H1 (cell line): ENCODE results near the gene DAB2IP. TPM values are rescaled to one million over a fixed set of nuclear protein-coding genes. Genes with fewer than 3 reads are reported as not detected.

Source experiments
- CTCF ChIA-PET: fragments of 300-600 bp; sonication (Branson Sonifier 250); formaldehyde crosslinking; loops from one replicate; lab custom pipeline; 2021; ENCODE audit not compliant: partially characterized antibody; lab: Charles Lee
- POLR2A ChIA-PET: fragments of 300-600 bp; sonication (Branson Sonifier 250); formaldehyde crosslinking; loops from one replicate; lab custom pipeline; 2021; ENCODE audit warnings: inconsistent platforms; ENCODE audit not compliant: partially characterized antibody; lab: Charles Lee
- DNase-seq, 2 experiments: peaks; one replicate each; pipeline versions ENCODE4 v3.0.0 to v3.0.0-alpha.2; 2010 to 2022; ENCODE audit warnings: low spot score in 2 of 2, low read depth in 1 of 2, mixed read lengths in 1 of 2
- FAIRE-seq: peaks from 2 replicates; lab custom pipeline; 2011; peaks lifted over from hg19 to GRCh38; lab: Jason Lieb, UNC
- H2AFZ ChIP-seq: 2 replicates; pipeline ENCODE4 v1.8.1; 2012; ENCODE audit warnings: low read length, inconsistent platforms
- H2AK5ac ChIP-seq: 2 replicates; pipeline ENCODE4 v1.6.1; 2013; ENCODE audit warnings: low read depth, low read length
- H2BK120ac ChIP-seq: replicated peaks from 2 replicates; pipeline ENCODE3; 2013; ENCODE audit warnings: low read depth, low read length, inconsistent platforms
- H2BK12ac ChIP-seq: 2 replicates; pipeline ENCODE4 v1.6.1; 2013; ENCODE audit warnings: low read depth, low read length
- H2BK15ac ChIP-seq: 2 replicates; pipeline ENCODE4 v1.6.1; 2013; ENCODE audit warnings: low read length
- H2BK20ac ChIP-seq: 2 replicates; pipeline ENCODE4 v1.6.1; 2013; ENCODE audit warnings: low read length
- H2BK5ac ChIP-seq: 2 replicates; pipeline ENCODE4 v1.6.1; 2013; ENCODE audit warnings: low read depth, low read length
- H3K14ac ChIP-seq: 2 replicates; pipeline ENCODE4 v1.6.1; 2013; ENCODE audit warnings: inconsistent platforms; ENCODE audit not compliant: insufficient read length
- H3K18ac ChIP-seq: 2 replicates; pipeline ENCODE4 v1.6.1; 2013; ENCODE audit warnings: low read length; ENCODE audit errors: extremely low read depth
- H3K23ac ChIP-seq: 2 replicates; pipeline ENCODE4 v1.6.1; 2013; ENCODE audit warnings: inconsistent platforms; ENCODE audit not compliant: insufficient read length
- H3K23me2 ChIP-seq: 2 replicates; pipeline ENCODE4 v1.6.1; 2013; ENCODE audit warnings: low read depth, low read length
- H3K27ac ChIP-seq: 2 replicates; pipeline ENCODE4 v1.6.1; 2011; ENCODE audit warnings: low read depth, low read length, inconsistent platforms
- H3K27me3 ChIP-seq, 4 experiments: replicated peaks in 1 of 4; 1 replicate in 1 of 4; 2 replicates in 3 of 4; pipeline versions ENCODE4 v1.6.1 to v1.8.1; 2011 to 2013; ENCODE audit warnings: low read length in 3 of 4, mild to moderate bottlenecking in 3 of 4, inconsistent platforms in 2 of 4, mixed read lengths in 2 of 4, moderate library complexity in 1 of 4; ENCODE audit not compliant: control insufficient read depth in 3 of 4, insufficient read depth in 3 of 4; ENCODE audit errors: extremely low read depth in 1 of 4
- H3K36me3 ChIP-seq, 4 experiments: 2 replicates each; pipeline versions ENCODE4 v1.6.1 to v1.8.1; 2011 to 2013; ENCODE audit warnings: mild to moderate bottlenecking in 4 of 4, low read length in 3 of 4, moderate library complexity in 2 of 4, control low read depth in 1 of 4, inconsistent platforms in 1 of 4; ENCODE audit not compliant: insufficient read depth in 4 of 4, control insufficient read depth in 2 of 4
- H3K4ac ChIP-seq: replicated peaks from 2 replicates; pipeline ENCODE3; 2013; ENCODE audit warnings: low read length, low read depth, mixed read lengths, inconsistent platforms; ENCODE audit not compliant: insufficient read length
- H3K4me1 ChIP-seq, 4 experiments: replicated peaks in 1 of 4; 1 replicate in 1 of 4; 2 replicates in 3 of 4; pipeline versions ENCODE4 v1.6.1 to v1.8.1; 2011 to 2013; ENCODE audit warnings: low read length in 3 of 4, inconsistent platforms in 2 of 4, mixed read lengths in 1 of 4; ENCODE audit not compliant: insufficient read depth in 4 of 4, control insufficient read depth in 3 of 4
- H3K4me2 ChIP-seq, 2 experiments: 2 replicates each; pipeline versions ENCODE4 v1.6.1 to v1.8.1; 2011 to 2013; ENCODE audit warnings: low read depth in 2 of 2, low read length in 2 of 2, control low read depth in 1 of 2, inconsistent platforms in 1 of 2, mild to moderate bottlenecking in 1 of 2; ENCODE audit not compliant: insufficient read depth in 1 of 2
- H3K4me3 ChIP-seq, 4 experiments: fragments of 200-600, 300-600 bp in 1 of 4; sonication (generic), shearing (Covaris generic), sonication (Bioruptor Twin) in 1 of 4; 2 replicates each; pipeline versions ENCODE4 v1.5.1 to v1.8.1; 2011 to 2016; ENCODE audit warnings: low read length in 4 of 4, low read depth in 3 of 4, control low read depth in 2 of 4, inconsistent platforms in 2 of 4, mild to moderate bottlenecking in 2 of 4, mixed read lengths in 1 of 4, moderate library complexity in 1 of 4; ENCODE audit not compliant: insufficient read depth in 2 of 4; ENCODE audit errors: extremely low read depth in 1 of 4
- H3K56ac ChIP-seq: replicated peaks from 2 replicates; pipeline ENCODE3; 2013; ENCODE audit warnings: low read depth, mild to moderate bottlenecking, mixed read lengths, low read length, inconsistent platforms; ENCODE audit not compliant: insufficient read length
- H3K79me1 ChIP-seq: 2 replicates; pipeline ENCODE4 v1.6.1; 2013; ENCODE audit warnings: low read depth, low read length, control low read depth
- H3K79me2 ChIP-seq, 2 experiments: 2 replicates each; pipeline versions ENCODE4 v1.6.1 to v1.8.1; 2012 to 2013; ENCODE audit warnings: low read length in 2 of 2, mild to moderate bottlenecking in 2 of 2, inconsistent platforms in 1 of 2; ENCODE audit not compliant: insufficient read depth in 2 of 2, control insufficient read depth in 1 of 2
- H3K9ac ChIP-seq, 4 experiments: replicated peaks in 1 of 4; 1 replicate in 1 of 4; 2 replicates in 3 of 4; pipeline versions ENCODE4 v1.6.1 to v1.8.1; 2011 to 2013; ENCODE audit warnings: low read depth in 3 of 4, low read length in 3 of 4, control low read depth in 2 of 4, mild to moderate bottlenecking in 2 of 4, moderate library complexity in 2 of 4, inconsistent platforms in 1 of 4; ENCODE audit errors: extremely low read depth in 1 of 4
- H3K9me3 ChIP-seq, 2 experiments: 2 replicates each; pipeline versions ENCODE4 v1.6.1 to v1.8.1; 2012 to 2013; ENCODE audit warnings: mild to moderate bottlenecking in 2 of 2, moderate library complexity in 2 of 2, control low read depth in 1 of 2, inconsistent platforms in 1 of 2, low read depth in 1 of 2, low read length in 1 of 2, mixed read lengths in 1 of 2; ENCODE audit not compliant: insufficient read depth in 2 of 2
- H4K20me1 ChIP-seq, 2 experiments: replicated peaks in 1 of 2; 2 replicates each; pipeline versions ENCODE3 to v1.8.1; 2011 to 2013; ENCODE audit warnings: inconsistent platforms in 2 of 2, low read length in 2 of 2, mild to moderate bottlenecking in 1 of 2; ENCODE audit not compliant: insufficient read depth in 2 of 2, control insufficient read depth in 1 of 2
- H4K5ac ChIP-seq: 2 replicates; pipeline ENCODE4 v1.6.1; 2013; ENCODE audit warnings: low read length, low read depth, mixed read lengths, inconsistent platforms; ENCODE audit not compliant: insufficient read length
- H4K8ac ChIP-seq: 2 replicates; pipeline ENCODE4 v1.8.0; 2013; ENCODE audit warnings: mild to moderate bottlenecking, moderate library complexity, low read length, inconsistent platforms; ENCODE audit not compliant: insufficient read depth; ENCODE audit errors: extremely low read depth
- H4K91ac ChIP-seq: replicated peaks from 2 replicates; pipeline ENCODE3; 2013; ENCODE audit warnings: low read length, mixed read lengths, inconsistent platforms; ENCODE audit not compliant: insufficient read length
- CBX5 ChIP-seq: fragments of 300-800, 300-1000 bp; sonication (generic); IDR thresholded peaks from 2 replicates; pipeline ENCODE4 v1.7.1; 2016; ENCODE audit warnings: antibody characterized with exemption, low read length, low read depth
- CHD2 ChIP-seq: IDR thresholded peaks from 2 replicates; pipeline ENCODE4 v1.6.1; 2012; ENCODE audit warnings: low read length, improper control_type of control experiment
- EP300 ChIP-seq, 2 experiments: IDR thresholded peaks; 1 replicate in 1 of 2; 2 replicates in 1 of 2; pipeline ENCODE4 v1.6.1; 2011 to 2012; ENCODE audit warnings: low read depth in 2 of 2, low read length in 2 of 2, mild to moderate bottlenecking in 2 of 2, borderline replicate concordance in 1 of 2, inconsistent platforms in 1 of 2, moderate library complexity in 1 of 2
- GABPA ChIP-seq: IDR thresholded peaks from 2 replicates; pipeline ENCODE4 v1.6.1; 2011; ENCODE audit warnings: mild to moderate bottlenecking, low read length, moderate library complexity, borderline replicate concordance; ENCODE audit not compliant: insufficient read depth
- JUND ChIP-seq: IDR thresholded peaks from 2 replicates; pipeline ENCODE4 v1.6.1; 2011; ENCODE audit warnings: mild to moderate bottlenecking, improper control_type of control experiment, low read length
- KDM1A ChIP-seq: fragments of 200-600, 300-600 bp; sonication (generic); IDR thresholded peaks from 2 replicates; pipeline ENCODE4 v1.7.1; 2016; ENCODE audit warnings: mild to moderate bottlenecking, low read length, borderline replicate concordance
- POU5F1 ChIP-seq: IDR thresholded peaks from 2 replicates; pipeline ENCODE4 v1.6.1; 2011; ENCODE audit warnings: low read depth, mild to moderate bottlenecking, low read length, moderate library complexity
- RNF2 ChIP-seq: fragments of 200-900, 300-1000 bp; sonication (generic); IDR thresholded peaks from 2 replicates; pipeline ENCODE4 v1.7.1; 2016; ENCODE audit warnings: borderline replicate concordance, low read depth, mild to moderate bottlenecking, antibody characterized with exemption, low read length; ENCODE audit not compliant: poor library complexity, severe bottlenecking; ENCODE audit errors: missing control alignments
- SP2 ChIP-seq: IDR thresholded peaks from 2 replicates; pipeline ENCODE4 v1.6.1; 2012; ENCODE audit warnings: mild to moderate bottlenecking, low read length, inconsistent platforms
- SUZ12 ChIP-seq: fragments of 200-600 bp; sonication (generic); IDR thresholded peaks from 2 replicates; pipeline ENCODE4 v1.6.1; 2012; ENCODE audit warnings: mild to moderate bottlenecking, inconsistent platforms, low read length, moderate library complexity, mixed read lengths
- TBP ChIP-seq: IDR thresholded peaks from 2 replicates; pipeline ENCODE4 v1.6.1; 2011; ENCODE audit warnings: low read depth, low read length, improper control_type of control experiment
- TEAD4 ChIP-seq: IDR thresholded peaks from 2 replicates; pipeline ENCODE4 v1.6.1; 2012; ENCODE audit warnings: low read depth, low read length, inconsistent platforms, mixed read lengths
- whole genome bisulfite sequencing, 2 experiments: shearing (Covaris generic) in 1 of 2; methylation state at CpG; one replicate each; pipeline versions ENCODE4 v1.1.6 to v1.1.7; 2013 to 2015; ENCODE audit warnings: low lambda C conversion rate in 2 of 2, mixed read lengths in 2 of 2, inconsistent platforms in 1 of 2, low coverage in 1 of 2, missing lambda C conversion rate in 1 of 2; ENCODE audit not compliant: insufficient replicate concordance in 2 of 2, insufficient coverage in 1 of 2, insufficient read length in 1 of 2; ENCODE audit errors: extremely low coverage in 1 of 2, missing lambda C conversion rate in 1 of 2; 5-methylcytosine and 5-hydroxymethylcytosine counted together
- polyA plus RNA-seq, 7 experiments: library from polyadenylated mRNA; depleted of rRNA in 3 of 7; stranded (reverse) in 5 of 7; unstranded in 2 of 7; fragments of >200 nt in 5 of 7; fragments of 200-250 nt in 2 of 7; gene quantifications; 1 replicate in 5 of 7; 2 replicates in 1 of 7; 4 replicates in 1 of 7; pipeline versions ENCODE4 v1.2.1 to v1.2.3, GENCODE V29; 2011 to 2013; ENCODE audit warnings: missing spikeins in 2 of 7, mixed read lengths in 2 of 7
- total RNA-seq: library from RNA; stranded (reverse); fragmentation: NEBNext Ultra II Directional; extraction: Animal tissue kit (Norgen Biotek cat#: 25700); gene quantifications from 2 replicates; pipeline ENCODE4 v1.2.1, GENCODE V29; 2021

DAB2IP gene
- total and polyA plus RNA-seq, 2 of the 8 experiments (the other 6 are each of a cell fraction or from before 2014, with no cell fraction given): 19.7 to 39.5 TPM

GRCh38 chr9:121674017-121674416, 22.6 kb downstream of the DAB2IP start:
- peaks cover 9% of the 10 kb centered on the region for H3K79me1 ChIP-seq
- no peak overlapping the region for H3K4ac ChIP-seq
- 86% methylated on average over 6 of the region's 8 CpGs; no CpG with 5 or more reads in 1 of the 2 experiments for WGBS, 2 experiments
- DNase-seq (no peak), FAIRE-seq (no peak)
- H2BK15ac ChIP-seq: no peak overlapping the region
- H3K4me3 ChIP-seq: no peak overlapping the region
- H3K27me3 ChIP-seq: no peaks in the 10 kb centered on the region
- H2BK120ac ChIP-seq: no peak overlapping the region
- H3K23ac ChIP-seq: no peak overlapping the region
- H3K4me2 ChIP-seq: no peak overlapping the region
- H3K56ac ChIP-seq: no peak overlapping the region
- peaks cover 0 to 4% (median 0%) of the 10 kb centered on the region in 4 experiments; a peak in 1 of 8 replicates for H3K36me3 ChIP-seq
- no peak overlapping the region for H3K18ac ChIP-seq
- ChIA-PET POLR2A (interaction anchor here (0.7 kb wide), 1 partner anchor 20 kb away, joined by 3 read pairs; no protein-coding TSS in a partner anchor), CTCF (interaction anchor here (0.6 to 34.8 kb wide), 6 partner anchors 17 to 1878 kb away, joined by 3 to 670 read pairs (median 7); no protein-coding TSS in a partner anchor)
- no peak overlapping the region for H3K9ac ChIP-seq
- H2BK5ac ChIP-seq: no peak overlapping the region
- H3K79me2 ChIP-seq: peaks cover 0 to 12% of the 10 kb centered on the region in 2 experiments; a peak in 1 of 4 replicates
- H2BK20ac ChIP-seq: no peak overlapping the region
- H3K23me2 ChIP-seq: no peaks in the 10 kb centered on the region
- H2BK12ac ChIP-seq: peak overlapping the region; percentile 50; the same call in 1 of the 2 replicates
- no peak overlapping the region for H3K27ac ChIP-seq
- H3K14ac ChIP-seq: no peak overlapping the region
- H4K20me1 ChIP-seq: peaks cover 15 to 37% of the 10 kb centered on the region in 2 experiments
- H4K5ac ChIP-seq: no peak overlapping the region
- no peak overlapping the region for H4K8ac ChIP-seq
- H4K91ac ChIP-seq: no peak overlapping the region
- peaks cover 3 to 11% (median 8%) of the 10 kb centered on the region in 4 experiments for H3K4me1 ChIP-seq
- no peaks in the 10 kb centered on the region for H3K9me3 ChIP-seq
- H2AFZ ChIP-seq: no peak overlapping the region
- no peak overlapping the region for H2AK5ac ChIP-seq
- TF ChIP-seq SP2 (no peak), JUND (no peak), CHD2 (no peak), GABPA (no peak), RNF2 (no peak), POU5F1 (no peak), SUZ12 (no peak), TBP (no peak), KDM1A (no peak), CBX5 (no peak), EP300 (IDR thresholded peaks at IDR 0.05; ENCODE audit: borderline replicate concordance in 1 of 2, low read depth in 2 of 2, low read length in 2 of 2) (no peak), TEAD4 (no peak)
